ENCODE data around the gene NF1.
"Not testable (repeated sequence)": the region's sequence is repeated elsewhere in the genome, so short reads cannot be mapped to it uniquely, and the experiment has no call there.

NF1 gene

DNA sequence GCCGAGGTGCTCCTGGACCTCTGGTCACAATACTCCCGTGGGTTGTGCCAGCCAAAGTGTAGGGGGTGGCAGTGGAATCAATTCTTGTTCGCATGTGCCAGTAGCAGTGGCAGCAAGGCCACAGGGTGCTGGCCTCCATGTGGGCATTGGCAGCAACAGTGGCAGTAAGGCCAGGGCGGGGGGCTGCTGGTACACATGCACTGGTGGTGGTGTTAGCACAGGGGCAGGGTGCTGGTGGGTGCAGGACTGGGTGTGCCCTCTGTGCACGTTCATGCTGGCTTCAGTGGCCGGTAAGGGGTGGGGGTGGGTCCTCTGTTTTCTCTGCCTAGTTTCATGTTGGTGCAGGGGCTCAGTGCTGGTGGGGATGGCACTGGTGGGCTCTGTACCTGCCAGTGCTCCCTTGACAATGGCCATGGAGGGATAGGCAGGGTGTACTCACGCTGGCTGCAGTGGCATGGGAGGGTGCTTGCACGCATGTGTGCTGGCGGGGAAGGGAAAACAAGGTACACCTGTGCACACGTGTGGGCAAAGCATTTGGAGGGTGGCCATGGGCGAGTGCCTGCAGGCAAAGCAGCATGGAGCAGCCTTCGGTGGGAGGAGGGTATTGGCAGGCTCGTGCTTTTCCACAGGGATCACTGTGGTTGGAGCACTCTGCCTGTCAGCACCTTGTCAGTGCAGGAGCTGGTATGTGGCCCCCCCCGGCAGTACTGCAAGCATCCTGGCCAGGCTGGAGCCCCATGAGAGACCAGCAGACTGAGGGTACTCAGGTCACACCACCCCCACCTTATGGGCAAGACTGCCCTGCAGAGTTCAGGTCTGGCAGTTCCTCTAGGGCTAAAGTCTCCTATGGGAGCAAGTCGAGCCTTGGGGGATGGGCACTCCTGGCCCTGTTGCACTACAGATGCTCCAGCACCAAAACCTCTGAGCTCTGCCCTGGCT is 35.8 kb downstream of the NF1 start:
- no peak for DNase-seq

- no peak for DNase-seq
These were observed 36.5 kb downstream of the NF1 start for GRCh38 chr17:31131299-31131698.

GRCh38 chr17:31132977-31133376 is 38.2 kb downstream of the NF1 start:
- no peak for DNase-seq

DNA sequence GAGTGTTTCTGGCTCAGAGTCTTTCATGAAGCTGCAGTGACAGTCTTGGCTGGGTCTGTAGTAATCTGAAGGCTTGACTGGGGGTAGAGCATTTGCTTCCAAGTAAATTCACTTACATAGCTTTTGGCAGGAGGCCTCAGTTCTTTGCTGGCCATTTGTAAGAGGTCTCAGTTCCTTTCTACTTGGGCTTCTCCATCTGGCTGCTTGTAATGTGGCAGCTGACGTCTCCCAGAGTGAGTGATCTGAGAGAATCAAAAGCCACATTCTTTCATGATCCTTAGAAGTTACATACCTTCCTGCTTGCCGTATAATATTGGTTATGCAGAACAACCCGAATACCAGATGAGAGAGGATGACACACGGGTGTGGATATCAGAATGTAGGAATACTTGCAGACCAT is 39.8 kb downstream of the NF1 start:
- no peak for DNase-seq

DNA sequence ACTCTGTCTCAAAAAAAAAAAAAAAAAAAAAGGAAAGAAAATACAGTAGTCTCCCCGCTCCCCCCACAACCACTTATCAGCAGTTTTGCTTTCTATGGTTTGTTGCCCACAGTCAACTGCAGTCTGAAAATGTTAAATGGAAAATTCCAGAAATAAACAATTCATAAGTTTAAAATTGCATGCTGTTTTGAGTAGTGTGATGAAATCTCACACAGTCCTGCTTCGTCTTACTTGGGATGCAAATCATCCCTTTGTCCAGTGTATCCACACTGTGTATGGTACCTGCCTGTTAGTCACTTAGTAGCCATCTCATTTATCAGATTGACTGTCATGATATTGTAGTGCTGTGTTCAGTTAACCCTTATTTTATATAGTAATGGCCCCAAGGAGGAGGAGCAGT is 41.5 kb downstream of the NF1 start:
- DNase-seq = no peak

DNA sequence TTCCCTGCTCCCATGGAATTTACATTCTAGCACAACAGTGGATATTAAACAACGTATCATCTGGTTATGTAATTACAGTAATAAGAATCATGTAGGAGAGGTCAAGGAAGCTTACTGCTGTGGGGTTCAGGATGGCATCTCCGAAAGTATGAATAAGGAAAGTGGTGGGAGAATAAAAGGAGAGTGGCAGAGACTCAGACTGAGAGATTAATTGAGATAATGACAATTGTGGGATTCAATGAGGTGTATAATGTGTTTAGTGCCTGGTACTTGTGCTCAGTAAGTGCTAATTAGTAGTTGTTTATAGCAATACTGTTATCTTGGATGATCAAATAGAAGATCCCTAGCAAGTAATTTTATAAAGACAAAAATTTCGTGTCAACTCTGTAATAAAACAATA is 45.3 kb downstream of the NF1 start:
- DNase-seq = no peak

- no peak for DNase-seq
These were observed 49.7 kb downstream of the NF1 start for GRCh38 chr17:31144428-31144827.

DNA sequence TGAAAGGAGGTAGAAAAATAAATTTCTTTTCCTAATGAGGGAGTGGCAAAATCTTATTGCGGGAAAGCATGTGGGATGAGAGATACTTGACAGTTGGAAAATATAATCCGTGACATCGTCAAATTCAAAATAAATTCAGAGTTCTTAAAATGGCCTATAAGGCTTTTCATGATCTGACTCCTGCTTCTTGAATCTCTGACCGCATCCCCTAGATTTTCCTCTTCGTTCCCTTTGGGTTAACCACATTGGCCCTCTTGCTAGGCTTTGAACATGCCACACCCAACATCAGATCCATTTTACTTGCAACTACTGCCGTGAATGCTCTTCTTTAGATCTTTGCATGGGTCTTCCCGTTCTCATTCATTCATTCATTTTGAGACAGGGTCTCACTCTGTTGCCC is 50.1 kb downstream of the NF1 start:
- no peak for DNase-seq

DNA sequence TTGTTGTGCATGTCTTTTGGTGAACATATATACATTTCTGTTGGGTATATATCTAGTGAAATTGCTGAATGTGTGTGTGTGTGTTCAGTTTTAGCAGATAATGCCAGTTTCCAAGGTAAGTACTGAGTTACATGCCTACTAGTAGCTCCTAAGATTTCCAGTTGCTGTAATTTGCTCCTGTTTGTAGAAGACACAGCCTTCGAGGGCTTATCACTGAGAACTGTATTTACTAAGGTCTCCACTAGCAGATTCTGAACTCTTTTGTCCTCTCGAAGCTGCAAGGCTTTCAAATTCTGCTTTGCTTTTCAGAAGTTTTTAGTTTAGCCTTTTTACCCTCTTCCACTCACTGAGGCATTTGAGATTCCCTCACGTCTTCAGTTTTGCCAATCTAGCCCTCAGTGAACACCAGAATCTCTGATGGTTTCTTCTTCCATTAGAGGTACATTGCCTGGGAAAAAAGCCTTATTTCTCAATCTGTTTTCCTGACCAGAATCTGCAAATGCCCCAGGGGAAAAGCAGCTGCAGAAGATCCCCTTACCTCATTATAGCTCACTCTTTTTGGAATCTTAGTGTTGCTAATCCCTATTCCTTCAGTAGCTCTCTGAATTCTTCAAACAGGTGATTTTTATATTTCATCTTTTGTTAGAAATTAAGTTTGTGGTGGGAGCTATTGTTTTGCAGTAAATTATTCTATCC is 52.9 kb downstream of the NF1 start:
- no peak for DNase-seq

DNA sequence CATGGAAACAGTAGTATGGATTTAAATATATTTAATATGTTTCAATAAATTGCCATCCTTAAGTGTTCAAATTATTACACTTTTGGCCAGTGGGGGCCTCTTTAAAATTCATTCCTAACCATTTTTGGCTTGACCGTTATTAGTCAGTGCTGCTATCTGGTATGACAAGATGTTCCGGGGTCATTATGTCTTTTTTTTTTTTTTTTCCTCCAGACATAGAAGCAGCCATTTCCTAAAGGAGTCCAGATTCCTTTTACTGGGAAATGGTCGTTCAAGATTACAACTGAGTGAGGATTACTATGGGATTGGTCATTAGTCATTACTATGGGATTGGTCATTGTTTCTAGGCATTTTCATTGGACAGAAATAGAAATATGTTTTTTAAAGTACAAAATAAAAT is 53.4 kb downstream of the NF1 start:
- DNase-seq = no peak

GRCh38 chr17:31152271-31152670 is 57.5 kb downstream of the NF1 start:
- DNase-seq = no peak

GRCh38 chr17:31155208-31155810 is 60.5 kb downstream of the NF1 start:
- DNase-seq = no peak

GRCh38 chr17:31156326-31156725 is 61.5 kb downstream of the NF1 start:
- DNase-seq = no peak

DNA sequence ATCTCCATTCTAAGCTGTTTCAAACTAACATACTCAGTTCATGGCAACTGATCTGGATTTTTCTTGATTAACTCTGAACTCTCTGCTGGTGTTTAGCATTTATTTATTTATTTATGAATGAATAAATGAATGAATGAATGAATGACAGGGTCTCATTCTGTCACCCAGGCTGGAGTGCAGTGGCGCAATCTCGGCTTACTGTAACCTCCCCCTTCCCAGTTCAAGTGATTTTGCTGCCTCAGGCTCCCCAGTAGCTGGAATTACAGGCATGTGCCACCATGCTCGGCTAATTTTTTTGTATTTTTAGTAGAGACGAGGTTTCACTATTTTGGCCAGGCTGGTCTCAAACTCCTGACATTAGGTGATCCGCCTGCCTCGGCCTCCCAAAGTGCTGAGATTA is 62.1 kb downstream of the NF1 start:
- DNase-seq = not testable (repeated sequence)

- DNase-seq = no peak
These were observed 64.1 kb downstream of the NF1 start for GRCh38 chr17:31158746-31159377.

DNA sequence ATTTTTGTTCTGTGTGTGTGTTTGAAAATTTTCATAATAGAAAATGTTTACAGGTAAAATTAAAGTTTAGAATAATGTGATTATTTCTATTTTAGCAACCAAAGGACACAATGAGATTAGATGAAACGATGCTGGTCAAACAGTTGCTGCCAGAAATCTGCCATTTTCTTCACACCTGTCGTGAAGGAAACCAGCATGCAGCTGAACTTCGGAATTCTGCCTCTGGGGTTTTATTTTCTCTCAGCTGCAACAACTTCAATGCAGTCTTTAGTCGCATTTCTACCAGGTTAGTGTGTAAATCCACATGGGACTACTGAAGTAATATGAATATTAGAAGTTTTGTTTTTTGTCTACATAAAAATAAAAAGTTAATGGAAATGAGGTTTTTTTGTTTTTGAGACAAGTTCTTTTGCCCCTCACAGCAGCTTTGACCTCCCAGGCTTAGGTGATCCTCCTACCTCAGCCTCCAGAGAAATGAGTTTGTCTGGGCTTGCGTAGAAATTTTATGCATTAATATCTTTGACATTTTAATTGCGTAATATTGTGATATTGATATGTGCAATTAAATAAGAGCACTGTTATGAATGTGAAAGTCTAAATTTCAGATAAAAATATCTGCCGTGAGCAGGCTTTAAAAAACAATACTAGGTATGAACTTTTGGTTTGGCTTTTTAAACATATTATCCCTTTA is 68.5 kb downstream of the NF1 start:
- no peak for DNase-seq

DNA sequence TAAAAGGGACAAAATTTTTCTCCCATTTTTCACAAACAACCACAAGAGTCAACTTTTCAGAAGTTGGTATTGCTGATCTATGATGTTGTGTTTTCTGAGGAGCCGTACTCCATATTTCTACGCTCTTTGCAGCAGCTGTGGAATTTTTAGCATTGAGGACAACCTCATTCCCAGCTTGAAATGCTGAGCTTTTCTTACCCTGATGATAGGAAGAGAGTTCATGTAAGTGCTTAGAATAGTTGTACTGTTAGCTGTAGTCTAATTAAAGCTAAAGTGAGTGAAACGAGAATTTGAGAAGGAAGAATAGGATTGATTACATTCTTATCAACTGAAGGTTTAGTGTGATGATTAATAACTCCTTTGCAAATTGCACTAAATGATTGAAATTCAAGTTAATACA is 72.3 kb downstream of the NF1 start:
- DNase-seq = no peak

- DNase-seq = no peak
These were observed 76.9 kb downstream of the NF1 start for GRCh38 chr17:31171701-31172100.

- DNase-seq = no peak
These were observed 77.6 kb downstream of the NF1 start for GRCh38 chr17:31172388-31172787.

GRCh38 chr17:31174215-31174614 is 79.4 kb downstream of the NF1 start:
- no peak for DNase-seq

GRCh38 chr17:31175237-31175636 is 80.5 kb downstream of the NF1 start:
- DNase-seq = no peak

GRCh38 chr17:31176143-31176542 is 81.4 kb downstream of the NF1 start:
- not testable (repeated sequence) for DNase-seq

DNA sequence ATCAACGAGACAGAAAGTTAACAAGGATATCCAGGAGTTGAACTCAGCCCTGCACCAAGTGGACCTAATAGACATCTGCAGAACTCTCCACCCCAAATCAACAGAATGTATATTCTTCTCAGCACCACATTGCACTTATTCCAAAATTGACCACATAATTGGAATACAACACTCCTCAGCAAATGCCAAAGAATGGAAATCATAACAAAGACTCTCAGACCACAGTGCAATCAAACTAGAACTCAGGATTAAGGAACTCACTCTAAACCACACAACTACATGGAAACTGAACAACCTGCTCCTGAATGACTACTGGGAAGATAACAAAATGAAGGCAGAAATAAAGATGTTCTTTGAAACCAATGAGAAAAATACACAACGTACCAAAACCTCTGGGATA is 84.2 kb downstream of the NF1 start:
- DNase-seq = not testable (repeated sequence)
